K562 (cell line): Measurements from ENCODE around the gene TBX10. TPM values are rescaled to one million over a fixed set of nuclear protein-coding genes. Genes with fewer than 3 reads are reported as not detected.

ENCODE experiments used
- GTF3C2 ChIP-seq: IDR thresholded peaks from 3 replicates; pipeline ENCODE4 v1.6.1; 2011; ENCODE audit warnings: borderline replicate concordance, mild to moderate bottlenecking, moderate library complexity; ENCODE audit not compliant: insufficient read length; ENCODE audit errors: extremely low read depth
- PREB ChIP-seq: sonication (generic); formaldehyde crosslinking; IDR thresholded peaks from 2 replicates; pipeline ENCODE4 v1.8.1; 2023; ENCODE audit warnings: mild to moderate bottlenecking, missing genetic modification reagents
- RBM22 ChIP-seq: fragments of 200-400 bp; formaldehyde crosslinking; IDR thresholded peaks from 2 replicates; pipeline ENCODE4 v1.6.1; 2018; ENCODE audit warnings: low read length, low read depth; ENCODE audit not compliant: poor library complexity, severe bottlenecking
- ZBTB12 ChIP-seq: fragments of 250-450 bp; sonication (Bioruptor Pico); IDR thresholded peaks from 2 replicates; pipeline ENCODE4 v1.4.0; 2020
- polyA plus RNA-seq, 8 experiments: library from polyadenylated mRNA; depleted of rRNA in 4 of 8; stranded (reverse) in 5 of 8; unstranded in 3 of 8; fragments of >200 nt; fragmentation: Nextera tagmentation in 2 of 8; fragmentation: Illumina TruSeq in 1 of 8; extraction: Ambion mirVana in 2 of 8; extraction: Trizol in 1 of 8; gene quantifications; 2 replicates each; pipeline versions ENCODE4 v1.2.1 to v1.2.3, GENCODE V29; 2011 to 2014; ENCODE audit warnings: inconsistent platforms in 1 of 8, missing spikeins in 1 of 8
- total RNA-seq, 7 experiments: library from RNA; depleted of rRNA in 6 of 7; stranded (reverse); fragments of >200 nt in 6 of 7; fragmentation: Illumina TruSeq in 2 of 7; extraction: Trizol in 2 of 7; gene quantifications; 2 replicates each; pipeline versions ENCODE4 v1.2.1 to v1.2.3, GENCODE V29; 2011 to 2021; ENCODE audit warnings: low replicate concordance in 1 of 7

Gene TBX10
- total and polyA plus RNA-seq, 9 of the 15 experiments (the other 6 are each of a cell fraction or from before 2014, with no cell fraction given), result not detected

- TF ChIP-seq GTF3C2 (no peak), ZBTB12 (CRISPR knock-in tag) (no peak), RBM22 (peak; percentile 28), PREB (CRISPR knock-in tag) (no peak)
Measured at GRCh38 chr11:67611704-67612587, 27.6 kb downstream of the TBX10 start (continued).
